ENCODE data around the gene ATF7. TPM values are rescaled to one million over a fixed set of nuclear protein-coding genes. Genes with fewer than 3 reads are reported as not detected.

ATF7 gene
- total RNA-seq, 1 donor from 2014 or later = 30.6 TPM

- intact Hi-C loops (cut with micrococcal nuclease) = no loop called here
These were observed 93.4 kb downstream of the ATF7 start for GRCh38 chr12:53532524-53533445.

- intact Hi-C loops (cut with micrococcal nuclease) = no loop called here
These were observed 94.2 kb downstream of the ATF7 start for GRCh38 chr12:53532021-53532420.

- intact Hi-C loops (cut with micrococcal nuclease) = no loop called here
These were observed 95.3 kb downstream of the ATF7 start for GRCh38 chr12:53530920-53531319.

- intact Hi-C loops (cut with micrococcal nuclease) = no loop called here
These were observed 96.1 kb downstream of the ATF7 start for GRCh38 chr12:53530061-53530460.

GRCh38 chr12:53524476-53524875 lies 101.7 kb downstream of the ATF7 start:
- intact Hi-C loops (cut with micrococcal nuclease) = no loop called here

GRCh38 chr12:53523131-53523530 lies 103.1 kb downstream of the ATF7 start:
- intact Hi-C loops (cut with micrococcal nuclease) = no loop called here

GRCh38 chr12:53518381-53518780 lies 107.8 kb downstream of the ATF7 start:
- intact Hi-C loops (cut with micrococcal nuclease) = no loop called here

- intact Hi-C loops (cut with micrococcal nuclease) = no loop called here
These were observed 109.3 kb downstream of the ATF7 start for GRCh38 chr12:53516758-53517455.

- intact Hi-C loops (cut with micrococcal nuclease) = no loop called here
These were observed 110.9 kb downstream of the ATF7 start for GRCh38 chr12:53515291-53515680.

- intact Hi-C loops (cut with micrococcal nuclease) = no loop called here
These were observed 111.4 kb downstream of the ATF7 start for GRCh38 chr12:53514628-53515290.

- intact Hi-C loops (cut with micrococcal nuclease) = no loop called here
These were observed 112.3 kb downstream of the ATF7 start for GRCh38 chr12:53513712-53514410.

GRCh38 chr12:53510181-53510812 lies 115.9 kb downstream of the ATF7 start:
- intact Hi-C loops (cut with micrococcal nuclease) = no loop called here

- intact Hi-C loops (cut with micrococcal nuclease) = loop anchor here (1.0 to 2.0 kb wide), 10 partner anchors 8 to 184 kb away; partner anchors contain the start of gene PRR13
These were observed 117.5 kb downstream of the ATF7 start for GRCh38 chr12:53508534-53509170.

GRCh38 chr12:53507603-53507885 lies 118.6 kb downstream of the ATF7 start:
- intact Hi-C loops (cut with micrococcal nuclease) = no loop called here

GRCh38 chr12:53506881-53507602 lies 119.1 kb downstream of the ATF7 start, which contains the start of gene NPFF:
Gene NPFF, minus strand, starts transcription at chr12:53507484. Its CDS starts 10 bp downstream, at chr12:53507474.
- intact Hi-C loops (cut with micrococcal nuclease) = no loop called here

- intact Hi-C loops (cut with micrococcal nuclease) = no loop called here
These were observed 119.8 kb downstream of the ATF7 start for GRCh38 chr12:53506450-53506785.

GRCh38 chr12:53505555-53506449 lies 120.4 kb downstream of the ATF7 start:
- intact Hi-C loops (cut with micrococcal nuclease) = no loop called here

- intact Hi-C loops (cut with micrococcal nuclease) = no loop called here
These were observed 121.1 kb downstream of the ATF7 start for GRCh38 chr12:53505086-53505485.

Data from T-helper 1 cell treated with Interleukin-12 subunit alpha and Interleukin-12 subunit beta and Interleukin-4 antibody, amounts not matched to agents 30 ng/mL and 1 ng/mL, for 36 hours (primary cell).